CD4-positive, alpha-beta T cell treated with Interleukin-4 for 4 hours (primary cell): ENCODE data around the gene TTC31.
"Not testable (repeated sequence)": the region's sequence is repeated elsewhere in the genome, so short reads cannot be mapped to it uniquely, and the experiment has no call there.

Experiments used
- DNase-seq: peaks from one replicate; pipeline ENCODE4 v3.0.0-alpha.2; 2020

TTC31 gene

GRCh38 chr2:74457549-74458131 is 25.2 kb upstream of the TTC31 start:
- peak; percentile 85 for DNase-seq

- peak; percentile 100 for DNase-seq
These were observed 24.5 kb upstream of the TTC31 start, which contains the start of gene WBP1 for GRCh38 chr2:74458132-74458937. TSS of gene WBP1 (plus strand) at chr2:74458438. CDS start at chr2:74458603, 165 bp downstream.

GRCh38 chr2:74458938-74459363 is 23.9 kb upstream of the TTC31 start:
- DNase-seq: no peak

- not testable (repeated sequence) for DNase-seq
These were observed 23.3 kb upstream of the TTC31 start for GRCh38 chr2:74459503-74460118.

GRCh38 chr2:74460187-74460586 is 22.7 kb upstream of the TTC31 start:
- not testable (repeated sequence) for DNase-seq

GRCh38 chr2:74461187-74462053 is 21.5 kb upstream of the TTC31 start:
- DNase-seq: no peak

GRCh38 chr2:74462054-74462785 is 20.7 kb upstream of the TTC31 start:
- no peak for DNase-seq

GRCh38 chr2:74462786-74463105 is 20.1 kb upstream of the TTC31 start:
- DNase-seq: no peak

- DNase-seq: no peak
These were observed 18.5 kb upstream of the TTC31 start for GRCh38 chr2:74464406-74464805.

- not testable (repeated sequence) for DNase-seq
These were observed 12.1 kb upstream of the TTC31 start for GRCh38 chr2:74470742-74471141.

GRCh38 chr2:74471332-74472065 is 11.4 kb upstream of the TTC31 start:
- no peak for DNase-seq

- peak; percentile 95 for DNase-seq
These were observed 10.6 kb upstream of the TTC31 start, which contains the start of gene MRPL53 for GRCh38 chr2:74472086-74472944. TSS of gene MRPL53 (minus strand) at chr2:74472680. CDS start at chr2:74472660, 20 bp downstream.

- DNase-seq: no peak
These were observed 10.0 kb upstream of the TTC31 start for GRCh38 chr2:74472945-74473258.

- DNase-seq: no peak
These were observed 8.4 kb upstream of the TTC31 start for GRCh38 chr2:74474481-74474880.

GRCh38 chr2:74474899-74475298 is 8.0 kb upstream of the TTC31 start:
- no peak for DNase-seq

GRCh38 chr2:74481431-74481830 is 1.4 kb upstream of the TTC31 start:
- no peak for DNase-seq

GRCh38 chr2:74481961-74482800 is 700 bp upstream of the TTC31 start:
- peak; percentile 53 for DNase-seq

GRCh38 chr2:74483675-74484164 is 839 bp downstream of the TTC31 start:
- not testable (repeated sequence) for DNase-seq

- no peak for DNase-seq
These were observed 3.3 kb downstream of the TTC31 start for GRCh38 chr2:74486141-74486540.
